ENCODE data around the gene TLR10.

DNA sequence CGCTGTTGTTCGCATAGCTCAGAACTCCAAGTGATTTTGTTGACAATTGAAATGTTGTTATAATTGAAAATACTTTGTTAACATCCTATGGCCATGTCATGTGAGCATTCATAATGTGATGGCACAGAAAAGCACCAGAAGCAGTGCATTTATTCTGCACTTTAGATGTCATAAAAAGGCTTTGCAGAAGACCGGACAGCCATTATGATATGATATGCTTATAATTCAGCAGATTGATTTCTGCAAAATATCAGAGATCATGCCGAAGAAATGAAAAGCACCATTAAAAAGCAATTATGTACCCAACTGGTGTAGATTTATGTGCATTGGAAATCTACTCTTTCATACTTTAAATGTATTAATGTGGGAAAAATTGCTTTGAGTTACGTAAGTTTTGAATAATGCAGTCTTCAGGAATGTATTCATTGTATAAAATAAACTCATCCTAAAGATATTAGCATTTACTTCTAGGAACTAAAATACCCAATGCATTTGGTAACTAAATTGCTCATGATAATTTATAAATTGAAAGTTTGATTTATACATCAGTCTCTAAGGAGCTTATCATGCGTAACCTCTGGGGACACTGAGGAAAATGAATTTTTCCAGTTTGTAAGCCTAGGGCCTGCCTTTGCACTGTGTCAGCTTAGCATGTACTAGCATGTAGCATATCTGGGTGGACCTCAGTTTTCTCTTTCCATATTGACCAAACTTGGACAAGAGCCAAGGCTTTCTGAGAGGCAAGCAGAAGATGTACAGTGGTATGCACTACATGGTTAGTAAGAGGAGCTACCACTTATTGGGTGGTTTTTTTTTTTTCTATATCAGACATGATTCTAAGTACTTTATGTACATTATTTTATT, 43.6 kb downstream of the TLR10 start:
- TF ChIP-seq, protein P1, sequence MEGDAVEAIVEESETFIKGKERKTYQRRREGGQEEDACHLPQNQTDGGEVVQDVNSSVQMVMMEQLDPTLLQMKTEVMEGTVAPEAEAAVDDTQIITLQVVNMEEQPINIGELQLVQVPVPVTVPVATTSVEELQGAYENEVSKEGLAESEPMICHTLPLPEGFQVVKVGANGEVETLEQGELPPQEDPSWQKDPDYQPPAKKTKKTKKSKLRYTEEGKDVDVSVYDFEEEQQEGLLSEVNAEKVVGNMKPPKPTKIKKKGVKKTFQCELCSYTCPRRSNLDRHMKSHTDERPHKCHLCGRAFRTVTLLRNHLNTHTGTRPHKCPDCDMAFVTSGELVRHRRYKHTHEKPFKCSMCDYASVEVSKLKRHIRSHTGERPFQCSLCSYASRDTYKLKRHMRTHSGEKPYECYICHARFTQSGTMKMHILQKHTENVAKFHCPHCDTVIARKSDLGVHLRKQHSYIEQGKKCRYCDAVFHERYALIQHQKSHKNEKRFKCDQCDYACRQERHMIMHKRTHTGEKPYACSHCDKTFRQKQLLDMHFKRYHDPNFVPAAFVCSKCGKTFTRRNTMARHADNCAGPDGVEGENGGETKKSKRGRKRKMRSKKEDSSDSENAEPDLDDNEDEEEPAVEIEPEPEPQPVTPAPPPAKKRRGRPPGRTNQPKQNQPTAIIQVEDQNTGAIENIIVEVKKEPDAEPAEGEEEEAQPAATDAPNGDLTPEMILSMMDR (IDR thresholded peaks at IDR 0.05) = no peak
- no peak for TF ChIP-seq HMGXB4 (CRISPR knock-in tag; IDR thresholded peaks at IDR 0.05; ENCODE audit: borderline replicate concordance)
- TF ChIP-seq RFX5 (IDR thresholded peaks at IDR 0.05) = no peak
- TF ChIP-seq MYC (IDR thresholded peaks at IDR 0.05; ENCODE audit: borderline replicate concordance, low read length) = no peak
- no peak for TF ChIP-seq EP300 (IDR thresholded peaks at IDR 0.05)

Data from A549 (cell line).